HG02798 (cell line): Measurements from ENCODE around the gene CLDN6.

ENCODE experiments used
- ATAC-seq: cut with Tn5 transposase; IDR thresholded peaks from one replicate; pipeline ENCODE4 v1.9.1; 2021; ENCODE audit warnings: mild to moderate bottlenecking; ENCODE audit not compliant: unreplicated experiment, poor library complexity

Gene CLDN6

DNA sequence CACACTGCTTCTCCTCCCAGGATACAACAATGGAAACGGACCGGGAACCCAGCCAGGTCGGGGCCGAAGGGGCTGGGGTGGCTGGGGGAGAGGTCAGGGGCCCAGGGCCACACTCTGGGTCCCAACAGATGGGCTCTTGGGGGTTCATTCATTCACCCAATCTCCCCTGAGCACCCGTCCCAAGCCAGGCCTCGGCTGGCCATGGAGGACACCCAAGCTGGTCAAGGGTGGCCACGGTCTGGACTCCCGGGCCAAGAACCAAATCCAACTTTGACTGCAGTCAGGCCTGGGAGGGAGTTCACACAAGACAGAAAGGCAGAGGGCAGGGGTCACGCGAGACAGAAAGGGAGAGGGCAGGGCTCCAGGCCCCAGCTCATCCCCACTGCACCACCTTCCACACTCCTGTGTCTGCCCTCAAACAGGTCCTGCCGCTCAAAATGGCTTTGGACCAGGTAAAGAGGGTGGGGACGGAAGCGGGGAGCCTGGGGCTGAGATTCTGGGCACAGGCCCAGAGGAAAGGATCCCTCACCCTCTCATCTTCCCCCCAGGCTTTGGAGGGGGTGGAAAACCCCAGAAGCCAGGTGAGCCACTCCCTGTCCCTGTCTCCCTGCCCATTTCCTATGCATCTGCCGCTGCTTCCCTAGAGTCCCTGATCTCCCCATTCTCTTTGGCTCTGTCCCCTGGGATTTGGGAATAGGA lies 25.5 kb downstream of the CLDN6 start:
- ATAC-seq = no peak

DNA sequence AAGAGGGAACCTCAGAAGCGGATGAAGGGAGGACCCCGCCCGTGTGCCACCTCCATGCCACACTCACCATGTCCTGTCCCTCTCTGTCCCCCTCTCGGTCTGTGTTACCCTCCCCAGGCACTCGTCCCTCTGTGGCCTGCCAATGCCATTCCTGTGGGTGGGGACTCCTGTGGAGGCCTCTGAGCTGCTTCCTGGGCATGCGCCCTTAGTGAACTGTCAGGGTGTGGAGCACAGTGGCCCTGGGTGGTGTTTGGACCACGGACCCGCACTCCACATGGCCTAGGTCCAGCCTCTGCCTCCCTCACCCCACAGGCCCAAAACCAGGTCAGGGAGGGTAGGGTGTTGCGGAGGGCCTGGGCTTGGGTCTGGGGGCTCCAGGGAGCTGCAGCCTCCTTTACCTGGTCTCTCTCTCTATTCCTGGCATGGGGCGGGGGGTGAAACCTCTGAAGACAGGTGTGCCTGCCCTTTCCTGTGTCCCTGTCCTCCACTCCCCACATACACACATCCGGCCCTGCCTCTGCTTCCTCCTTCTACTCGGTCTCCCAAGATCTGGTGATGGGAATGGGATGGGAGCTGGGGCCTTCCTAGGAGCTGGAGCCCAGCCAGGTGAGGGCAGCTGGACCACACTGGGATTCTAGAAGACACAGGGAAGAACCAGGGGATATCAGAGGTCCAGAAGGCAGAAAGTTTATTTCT lies 26.3 kb downstream of the CLDN6 start:
- ATAC-seq = no peak

DNA sequence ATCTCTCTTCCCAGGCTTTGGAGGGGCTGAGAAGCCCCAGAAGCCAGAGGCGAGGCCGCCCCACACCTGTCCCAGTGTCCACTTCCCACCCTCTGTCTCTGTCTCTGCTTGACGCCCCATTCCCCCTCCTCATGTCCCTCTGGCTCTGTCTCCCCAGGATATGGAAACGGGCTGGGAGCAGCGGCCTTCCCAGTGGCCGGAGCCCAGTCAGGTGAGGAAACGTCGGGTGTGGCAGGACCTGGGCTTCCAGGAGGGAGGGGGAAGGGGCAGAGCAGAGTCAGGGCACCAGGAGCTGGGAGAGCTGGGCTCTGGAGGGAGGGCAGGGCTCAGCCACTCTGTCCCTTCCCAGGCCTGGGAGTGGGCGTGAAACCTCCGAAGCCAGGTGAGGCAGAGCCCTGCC lies 27.1 kb downstream of the CLDN6 start:
- no peak for ATAC-seq

DNA sequence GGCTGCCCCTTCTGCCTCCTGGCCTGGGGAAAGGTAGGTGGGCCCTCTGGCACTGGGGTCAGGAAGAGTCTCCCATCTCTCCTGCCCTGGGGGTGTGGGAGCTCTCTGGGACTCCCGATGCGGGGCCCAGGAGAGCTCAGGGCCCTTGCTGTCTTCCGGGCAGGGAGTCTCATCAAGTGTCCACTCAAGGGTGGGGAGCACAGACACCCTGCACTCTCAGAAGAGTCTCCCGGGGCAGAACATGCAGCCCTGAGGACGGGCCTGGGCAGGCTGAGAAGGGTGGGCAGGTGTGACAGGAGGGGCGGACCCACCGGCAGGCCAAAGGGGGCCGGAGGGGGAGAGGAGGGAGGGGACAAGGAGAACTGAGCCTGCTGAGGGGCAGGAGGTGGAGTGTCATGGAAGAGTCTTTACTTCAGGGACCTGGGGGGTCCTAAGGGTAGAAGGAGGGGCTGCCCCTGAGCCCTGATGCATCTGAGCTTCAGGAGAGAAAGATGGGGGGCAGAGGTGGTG lies 29.3 kb downstream of the CLDN6 start:
- no peak for ATAC-seq

DNA sequence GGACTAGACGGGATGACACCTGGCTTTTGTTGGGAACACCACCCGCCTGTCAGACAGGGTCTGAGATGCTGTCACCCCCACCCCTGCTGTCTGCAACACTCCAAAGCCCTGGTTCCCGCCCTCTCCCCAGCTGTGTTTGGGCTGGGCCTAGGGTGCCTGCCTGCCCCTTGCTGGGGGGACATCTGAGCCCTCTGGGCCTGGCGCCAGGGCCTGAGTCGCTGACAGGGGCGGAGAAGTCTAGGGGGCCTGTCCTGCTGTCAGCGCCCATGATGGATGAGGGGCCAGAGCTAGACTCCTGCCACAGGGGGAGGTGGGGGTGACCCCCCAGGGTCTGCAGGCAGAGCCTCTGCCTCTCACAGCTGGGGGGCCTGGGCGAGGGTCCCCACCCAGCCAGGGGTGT lies 30.1 kb downstream of the CLDN6 start:
- no peak for ATAC-seq

DNA sequence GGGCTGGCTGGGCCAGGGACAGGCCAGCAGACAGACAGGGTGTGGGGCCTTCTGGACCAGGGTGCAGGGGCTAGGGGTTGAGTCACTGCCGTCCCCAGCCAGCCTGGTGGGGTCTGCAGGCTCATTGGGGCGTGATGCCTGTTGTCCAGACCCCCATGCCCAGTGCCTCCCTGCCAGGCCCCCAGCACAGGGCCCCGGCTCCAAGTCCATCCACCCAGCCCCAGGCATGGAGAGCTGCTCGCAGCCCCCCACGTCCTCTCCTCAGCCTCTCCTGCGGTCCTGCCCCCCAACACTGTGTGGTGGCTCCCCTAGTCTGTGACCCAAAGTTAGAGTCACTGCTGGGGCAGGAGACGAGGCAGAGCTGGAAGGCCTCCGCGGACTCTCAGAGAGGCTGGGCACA lies 30.7 kb downstream of the CLDN6 start:
- no peak for ATAC-seq

DNA sequence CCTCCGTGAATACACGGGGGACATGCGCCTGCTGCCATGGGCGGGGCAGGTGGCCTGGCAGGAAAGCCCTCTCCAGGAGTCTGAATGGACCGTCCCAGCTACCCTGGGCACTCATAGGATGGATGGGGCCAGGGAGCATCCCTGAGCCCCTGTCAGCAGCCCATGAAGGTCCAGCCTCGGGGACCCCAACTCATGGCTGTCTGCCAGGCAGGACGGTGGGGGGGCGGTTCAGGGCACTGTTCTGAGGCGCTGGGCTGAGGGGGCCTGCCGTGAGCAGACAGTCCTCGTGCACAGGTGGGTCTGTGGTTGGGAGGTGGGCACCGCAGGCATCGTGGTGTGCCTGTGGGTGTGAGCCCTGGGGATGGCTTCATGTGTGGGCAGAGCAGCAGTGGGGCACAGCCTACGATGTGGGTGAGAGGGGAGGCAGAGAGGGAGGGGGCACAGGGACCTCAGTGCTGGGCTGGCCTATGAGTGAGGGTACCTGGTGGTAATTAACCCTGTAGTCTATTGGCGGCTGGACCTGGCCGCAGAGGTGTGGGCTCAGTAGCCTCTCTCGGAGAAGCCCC lies 31.3 kb downstream of the CLDN6 start:
- ATAC-seq = no peak

DNA sequence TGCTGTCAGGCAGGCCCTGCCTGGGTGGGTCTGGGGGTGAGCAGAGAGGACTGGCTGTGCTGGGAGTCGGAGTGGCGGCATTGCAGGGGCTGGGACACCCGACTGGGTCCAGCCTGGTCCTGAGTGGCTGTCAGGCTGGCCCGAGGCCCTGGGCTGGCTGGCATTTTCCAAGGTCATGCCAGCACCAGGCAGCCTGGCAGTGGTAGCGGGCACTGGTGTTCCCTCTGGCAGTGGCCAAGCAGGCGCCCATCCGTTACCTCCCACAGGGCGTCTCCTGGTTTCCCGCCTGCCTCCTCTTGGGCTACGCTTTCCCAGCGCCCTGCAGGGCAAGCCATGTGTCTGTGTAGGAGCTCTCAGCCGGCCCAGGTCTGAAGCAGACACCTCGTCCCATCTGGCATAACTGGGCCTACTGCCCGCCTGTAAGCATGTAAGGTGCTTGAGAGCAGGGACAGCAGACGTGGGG lies 32.1 kb downstream of the CLDN6 start:
- no peak for ATAC-seq

DNA sequence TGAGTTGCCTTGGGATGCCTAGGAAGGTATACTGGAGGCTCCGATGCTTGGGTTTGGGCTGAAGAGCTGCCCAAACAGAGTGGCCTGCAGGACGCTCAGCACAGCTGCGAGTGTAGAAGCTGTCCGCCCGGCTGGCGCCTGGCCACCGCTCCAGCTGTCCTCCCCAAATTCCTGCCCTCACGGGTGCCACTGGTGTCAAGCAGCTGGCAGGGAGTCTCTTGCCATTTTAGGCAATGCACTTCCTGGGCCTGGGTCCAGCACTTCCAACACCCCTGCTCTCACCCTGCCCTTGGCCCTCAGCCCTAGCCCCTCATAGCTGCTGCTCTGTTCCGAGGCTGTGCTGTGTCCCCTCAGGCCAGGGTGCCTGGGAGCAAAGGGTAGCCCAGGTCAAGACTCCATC lies 32.5 kb downstream of the CLDN6 start:
- ATAC-seq = no peak

DNA sequence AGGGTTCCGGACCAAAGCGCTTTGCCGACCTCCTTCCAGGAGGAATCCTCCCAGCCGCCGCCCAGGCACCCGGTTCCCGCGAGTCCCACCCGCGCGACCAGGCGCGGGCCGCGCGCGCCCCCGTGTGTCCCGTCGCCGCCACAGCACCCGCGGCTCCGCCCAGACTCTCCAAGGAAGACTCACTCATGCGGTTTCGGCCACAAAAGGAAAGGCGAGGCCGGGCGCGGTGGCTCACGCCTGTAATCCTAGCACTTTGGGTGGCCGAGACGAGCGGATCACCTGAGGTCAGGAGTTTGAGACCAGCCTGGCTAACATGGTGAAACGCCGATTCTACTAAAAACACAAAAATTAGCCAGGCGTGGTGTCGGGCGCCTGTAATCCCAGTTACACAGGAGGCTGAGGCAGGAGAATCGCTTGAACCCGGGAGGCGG lies 34.3 kb downstream of the CLDN6 start:
- peak; percentile 42 for ATAC-seq

DNA sequence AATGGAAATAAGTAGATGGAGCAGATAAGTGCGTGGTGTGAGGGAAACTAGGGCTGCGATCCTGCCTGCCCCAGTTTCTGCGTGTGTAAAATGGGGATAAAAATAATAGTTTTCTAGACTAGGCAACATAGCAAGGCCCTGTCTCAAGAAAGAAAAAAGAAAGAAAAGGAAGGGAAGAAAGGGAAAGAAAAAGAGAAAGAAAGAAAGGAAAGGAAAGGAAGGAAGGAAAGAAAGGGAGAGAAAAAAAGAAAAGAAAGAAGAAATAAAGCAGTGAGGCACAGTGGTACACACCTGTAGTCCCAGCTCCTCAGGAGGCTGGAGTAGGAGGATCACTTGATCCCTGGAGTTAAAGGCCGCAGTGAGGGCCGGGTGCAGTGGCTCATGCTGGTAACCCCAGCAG lies 35.6 kb downstream of the CLDN6 start:
- no peak for ATAC-seq

DNA sequence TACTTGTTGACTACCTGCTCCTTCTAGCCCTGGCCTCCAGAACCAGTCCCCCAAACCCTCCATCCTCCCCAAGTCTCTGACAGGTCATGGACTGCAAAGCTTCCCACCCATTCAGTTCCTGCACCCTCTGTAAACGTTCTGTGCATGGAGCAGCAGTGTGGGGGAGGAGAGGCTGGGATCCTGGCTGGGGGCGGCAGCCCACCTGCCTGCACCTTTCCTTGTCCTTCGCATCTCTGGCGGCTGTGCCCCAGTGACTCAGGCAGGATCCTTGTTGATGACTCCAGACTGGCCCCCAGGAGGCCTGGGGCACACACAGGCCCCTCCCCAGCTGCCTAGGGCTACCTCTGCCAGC lies 36.1 kb downstream of the CLDN6 start:
- no peak for ATAC-seq

DNA sequence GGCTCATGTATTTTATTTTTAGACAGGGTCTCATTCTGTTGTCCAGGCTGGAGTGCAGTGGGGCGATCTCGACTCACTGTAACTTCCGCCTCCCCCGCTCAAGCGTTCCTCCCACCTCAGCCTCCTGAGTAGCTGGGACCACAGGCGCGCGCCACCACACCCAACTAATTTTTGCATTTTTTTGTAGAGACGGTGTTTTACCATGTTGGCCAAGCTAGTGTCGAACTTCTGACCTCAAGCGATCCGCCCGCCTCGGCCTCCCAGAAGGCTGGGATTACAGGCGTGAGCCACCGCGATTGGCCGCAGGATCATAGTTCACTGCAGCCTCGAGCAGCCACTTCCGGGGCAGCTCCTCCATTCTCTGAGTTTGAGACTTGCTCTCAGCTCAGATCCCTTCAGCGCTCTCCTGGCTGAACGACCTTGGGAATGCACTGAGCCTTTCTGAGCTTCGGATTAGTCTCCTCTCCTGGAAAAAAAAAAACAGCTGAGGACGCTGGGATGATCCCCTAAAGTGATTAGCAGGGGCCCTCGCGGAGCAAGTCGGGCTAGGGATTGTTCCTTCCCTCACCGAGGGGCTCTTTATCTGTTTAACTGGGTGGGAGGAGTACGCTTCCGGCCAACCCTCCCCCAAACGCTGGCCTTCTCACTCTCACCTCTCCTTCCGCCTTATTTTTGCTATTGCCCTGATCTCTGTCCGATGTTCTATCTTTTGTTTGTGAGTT lies 36.6 kb downstream of the CLDN6 start:
- ATAC-seq = no peak

DNA sequence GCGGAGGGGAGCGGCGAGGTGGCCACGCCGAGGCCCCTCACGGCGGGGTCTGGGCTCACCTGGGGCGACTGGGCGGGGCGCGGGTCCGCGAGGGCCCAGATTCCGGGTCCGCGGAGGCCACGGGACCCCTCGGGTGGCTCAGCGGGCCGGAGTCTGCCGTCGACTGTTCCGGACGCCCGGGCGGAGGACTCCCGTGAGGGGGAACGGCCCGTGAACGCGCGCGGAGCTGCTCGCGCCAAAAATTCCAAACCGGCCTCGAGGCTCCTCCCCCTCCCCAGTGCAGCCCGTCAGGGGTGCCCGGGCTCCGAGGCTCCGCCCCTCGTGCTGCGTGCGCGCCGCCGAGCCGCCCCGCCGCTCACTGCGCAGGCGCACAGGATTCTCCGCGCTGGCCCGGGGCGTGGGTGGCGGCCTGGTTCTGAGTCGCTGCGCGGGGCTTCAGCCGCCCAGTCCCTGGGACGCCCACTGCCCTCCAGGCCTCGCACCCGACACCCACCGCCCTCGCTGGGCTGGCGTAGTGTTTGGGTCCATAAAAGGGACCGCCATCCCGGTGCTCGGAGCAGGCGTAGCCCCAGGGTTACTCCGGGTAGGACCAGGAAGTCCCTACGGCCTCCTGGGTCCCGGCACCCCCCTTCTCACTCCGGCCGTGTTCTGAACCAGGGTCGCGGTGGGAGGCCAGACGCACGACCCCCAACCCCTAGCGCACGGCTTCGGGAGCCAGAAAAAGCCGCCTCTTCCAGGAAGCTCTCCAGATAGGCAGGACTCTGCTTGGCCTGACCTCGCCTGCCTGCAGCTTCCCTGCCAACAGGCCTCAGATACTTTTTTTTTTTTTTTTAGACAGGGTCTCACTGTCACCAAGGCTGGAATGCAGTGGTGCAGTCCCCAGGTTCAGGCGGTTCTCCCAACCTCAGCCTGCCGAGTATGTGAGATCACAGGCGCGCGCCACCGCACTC lies 37.5 kb downstream of the CLDN6 start, which contains the start of gene PKMYT1:
TSS of gene PKMYT1 (minus strand) at position 220 of the 950 bp plus-strand sequence. CDS start 789 bp downstream, outside the sequence.
- ATAC-seq = peak; percentile 87

DNA sequence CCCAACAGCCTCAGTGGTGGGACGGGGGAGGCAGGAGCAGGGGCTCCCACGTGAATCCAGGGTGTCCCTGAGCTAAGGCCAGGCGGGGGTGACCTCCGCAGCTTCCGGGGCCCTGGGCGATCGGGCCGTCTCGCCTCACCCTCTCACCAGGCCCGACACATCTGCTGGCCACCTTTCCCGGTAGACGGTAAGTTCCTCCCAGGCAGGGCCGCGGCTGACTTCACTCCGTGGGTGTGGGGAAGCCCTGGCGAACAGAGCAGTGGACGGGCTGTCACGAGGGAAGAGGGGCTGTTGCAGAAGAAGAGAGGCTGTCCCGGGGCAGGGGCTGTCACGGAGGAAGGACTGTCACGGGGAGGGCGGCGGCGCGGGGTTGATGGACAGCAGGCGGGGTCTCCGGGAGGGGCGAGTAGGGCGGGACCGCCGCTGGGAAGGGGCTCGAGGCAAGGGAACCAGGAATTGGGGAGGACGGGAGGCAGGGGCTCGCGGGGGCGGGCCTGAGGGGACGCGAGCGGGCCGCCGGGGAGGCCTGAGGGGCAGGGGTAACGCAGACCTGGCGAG lies 38.2 kb downstream of the CLDN6 start:
- no peak for ATAC-seq

DNA sequence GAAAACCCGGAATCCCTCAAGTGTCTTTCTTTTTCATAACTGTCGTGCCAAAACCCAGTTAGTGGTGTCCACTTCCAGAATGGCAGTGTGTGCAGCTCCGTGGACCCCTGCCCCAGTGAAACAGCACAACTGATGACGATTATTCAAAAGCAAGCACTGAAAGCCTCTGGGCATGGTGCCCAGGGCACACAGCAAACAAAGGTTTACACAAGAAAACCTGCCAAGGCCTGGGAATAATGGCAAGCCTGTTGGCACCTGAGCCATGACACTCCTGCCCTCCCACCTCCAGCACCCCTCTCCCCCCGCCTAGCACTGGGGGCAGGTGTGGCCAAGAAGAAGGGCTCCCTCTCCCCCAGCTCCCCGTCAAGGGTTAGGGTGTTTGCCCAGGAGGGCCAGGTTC lies 40.5 kb downstream of the CLDN6 start:
- no peak for ATAC-seq

DNA sequence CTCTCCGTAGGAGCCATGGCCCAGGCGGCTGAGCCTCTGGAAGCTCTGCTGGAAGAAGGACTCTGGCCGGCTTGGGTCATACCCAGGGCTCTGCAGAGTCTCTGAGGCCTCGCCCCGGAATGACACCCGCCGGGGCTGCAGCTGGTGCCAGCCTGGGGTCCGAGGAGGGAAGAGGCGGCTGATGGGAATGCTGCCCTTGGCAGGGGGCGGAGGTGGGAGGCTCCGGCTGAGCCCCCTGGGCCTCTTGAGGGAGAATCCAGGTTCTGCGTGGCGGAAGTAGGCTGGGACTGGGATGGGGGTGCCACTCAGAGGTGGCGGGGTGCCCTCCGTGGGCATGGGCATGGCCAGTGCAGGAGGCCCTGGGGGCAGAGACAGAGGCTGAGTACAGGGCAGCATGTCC lies 41.3 kb downstream of the CLDN6 start:
- ATAC-seq = no peak

DNA sequence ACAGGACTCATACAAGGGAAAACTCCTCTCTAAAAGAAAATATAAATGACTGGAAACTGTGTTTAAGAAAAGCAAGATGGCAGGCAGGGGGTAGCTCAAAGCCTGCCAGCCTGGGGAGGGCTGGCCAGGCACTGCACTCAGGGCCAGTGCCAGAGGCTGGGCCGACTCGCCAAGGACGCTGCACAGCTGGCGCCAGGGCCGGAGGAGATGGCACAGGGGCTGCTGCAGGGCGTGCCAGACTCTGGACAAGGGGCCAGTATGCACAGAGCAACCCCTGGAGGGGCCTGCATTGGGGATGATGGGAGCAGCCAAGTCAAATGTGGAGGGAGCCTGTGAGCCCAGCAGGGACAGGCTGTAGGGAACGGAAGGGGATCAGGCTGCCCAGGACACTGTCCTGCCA lies 41.8 kb downstream of the CLDN6 start:
- no peak for ATAC-seq

DNA sequence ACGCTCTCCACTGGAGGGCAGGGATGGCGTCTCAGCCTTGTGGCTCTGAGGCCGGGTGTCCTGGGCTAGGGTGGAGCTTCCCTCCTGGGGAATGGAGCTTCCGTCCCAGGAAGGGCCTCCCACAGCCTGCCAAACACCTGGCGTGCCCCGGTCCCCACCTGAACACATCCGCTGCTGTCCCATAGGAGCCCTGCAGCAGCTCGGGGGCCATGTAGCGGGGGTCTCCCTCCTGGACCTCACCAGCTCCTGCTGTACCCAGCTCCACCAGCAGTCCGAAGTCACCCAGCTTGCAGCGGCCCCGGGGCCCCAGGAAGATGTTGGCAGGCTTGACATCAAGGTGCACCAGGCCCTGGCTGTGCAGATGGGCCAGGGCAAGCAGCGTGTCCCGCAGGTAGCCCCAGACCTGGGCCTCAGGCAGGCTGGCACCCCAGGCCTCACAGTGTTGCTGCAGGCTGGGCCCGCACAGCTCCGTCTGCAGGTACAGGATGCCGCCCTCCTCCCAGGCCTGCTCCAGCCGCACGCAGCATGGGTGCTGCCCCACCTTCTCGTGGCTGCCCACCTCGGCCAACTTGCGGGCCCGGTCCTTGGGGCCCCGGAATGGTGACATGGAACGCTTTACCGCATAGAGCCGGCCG lies 42.7 kb downstream of the CLDN6 start:
- no peak for ATAC-seq
